Measurements from ENCODE around the gene NAALADL2.
A peak's percentile ranks its signal among the peaks of the same experiment; 100 is the strongest.

NAALADL2 gene

DNA sequence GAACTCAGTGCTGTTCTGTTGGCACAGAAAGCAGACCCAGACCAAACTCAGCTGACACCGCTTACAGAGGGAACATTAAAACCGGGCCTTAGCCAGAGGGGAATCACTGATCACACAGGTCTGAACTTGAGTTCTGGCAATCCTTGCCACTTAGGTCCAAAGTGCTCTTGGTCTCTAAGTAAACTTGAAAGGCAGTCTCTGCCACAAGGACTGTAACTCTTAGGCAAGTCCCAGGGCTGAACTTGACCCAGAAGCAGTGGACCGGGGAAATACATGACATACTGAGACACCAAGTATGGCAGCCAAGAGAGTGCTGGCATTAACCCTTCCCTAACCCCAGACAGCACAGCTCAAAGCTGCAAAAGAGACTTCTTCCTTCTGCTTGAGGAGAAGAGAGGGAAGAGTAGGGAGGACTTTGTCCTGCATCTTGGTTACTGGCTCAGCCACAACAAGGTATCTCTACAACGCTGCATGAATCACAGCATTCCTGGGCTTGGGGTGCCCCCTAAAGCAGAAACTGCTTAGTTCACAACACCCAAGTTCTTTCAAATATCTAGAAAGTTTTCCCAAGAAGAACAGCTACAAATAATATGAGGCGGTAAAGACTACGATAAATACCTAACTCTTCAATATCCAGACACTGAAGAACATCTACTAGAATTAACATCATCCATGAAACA is 32.5 kb downstream of the NAALADL2 start:
- DNase-seq = peak; percentile 33

DNA sequence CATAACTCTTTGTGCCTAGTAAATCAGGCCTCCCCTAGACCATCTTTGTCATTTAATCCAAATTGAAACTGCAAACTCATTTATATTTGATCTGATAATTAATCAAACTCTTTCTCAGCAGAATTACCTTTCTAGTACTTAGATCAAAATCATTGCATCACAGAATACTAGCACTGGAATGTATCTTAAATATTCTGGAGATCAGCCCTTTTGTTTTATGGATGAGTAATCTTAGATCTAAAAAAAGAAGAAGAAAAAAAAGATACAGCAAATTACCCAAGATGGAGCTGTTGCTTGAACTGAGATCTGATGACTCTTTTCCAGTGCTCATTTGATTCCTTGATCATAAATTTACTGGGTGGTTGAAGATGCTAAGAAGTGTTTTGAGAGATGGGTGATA is 47.9 kb downstream of the NAALADL2 start:
- DNase-seq = peak; percentile 9

DNA sequence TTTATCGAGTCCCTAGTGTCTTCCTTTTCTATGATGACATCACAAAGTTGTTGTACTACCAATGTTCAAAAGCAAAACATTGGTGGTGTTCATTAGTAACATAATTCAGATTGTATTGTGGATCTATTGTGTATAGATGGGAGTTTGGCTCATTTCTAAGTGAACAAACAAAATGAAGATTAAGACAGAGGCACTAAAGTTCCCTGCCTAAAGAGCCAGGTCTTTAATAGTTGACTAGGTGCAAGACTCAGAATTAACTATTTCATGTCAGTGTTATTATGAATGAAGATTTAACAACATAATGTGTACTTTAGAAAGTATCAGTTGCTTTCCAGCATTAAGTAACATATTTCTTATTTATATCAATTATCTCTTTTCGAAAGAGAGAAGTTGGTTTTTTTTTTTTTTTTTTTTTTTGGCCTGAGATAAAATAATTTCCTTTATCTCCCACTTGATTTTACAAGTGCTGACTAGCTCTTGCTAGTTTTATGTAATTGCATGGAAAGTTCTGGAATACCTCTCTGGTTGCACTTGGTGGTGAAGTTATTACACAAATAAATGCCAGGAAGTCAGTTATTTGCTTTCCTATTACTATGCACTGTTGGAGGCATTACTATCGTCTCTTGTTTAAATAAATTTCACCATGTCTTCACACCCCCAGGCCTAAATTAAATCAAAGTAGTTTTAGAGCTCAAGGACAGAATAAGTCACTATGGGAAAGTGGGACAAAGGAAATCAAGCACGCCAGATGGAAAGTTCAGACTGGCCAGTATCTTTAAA is 48.7 kb downstream of the NAALADL2 start:
- no peak for DNase-seq

DNA sequence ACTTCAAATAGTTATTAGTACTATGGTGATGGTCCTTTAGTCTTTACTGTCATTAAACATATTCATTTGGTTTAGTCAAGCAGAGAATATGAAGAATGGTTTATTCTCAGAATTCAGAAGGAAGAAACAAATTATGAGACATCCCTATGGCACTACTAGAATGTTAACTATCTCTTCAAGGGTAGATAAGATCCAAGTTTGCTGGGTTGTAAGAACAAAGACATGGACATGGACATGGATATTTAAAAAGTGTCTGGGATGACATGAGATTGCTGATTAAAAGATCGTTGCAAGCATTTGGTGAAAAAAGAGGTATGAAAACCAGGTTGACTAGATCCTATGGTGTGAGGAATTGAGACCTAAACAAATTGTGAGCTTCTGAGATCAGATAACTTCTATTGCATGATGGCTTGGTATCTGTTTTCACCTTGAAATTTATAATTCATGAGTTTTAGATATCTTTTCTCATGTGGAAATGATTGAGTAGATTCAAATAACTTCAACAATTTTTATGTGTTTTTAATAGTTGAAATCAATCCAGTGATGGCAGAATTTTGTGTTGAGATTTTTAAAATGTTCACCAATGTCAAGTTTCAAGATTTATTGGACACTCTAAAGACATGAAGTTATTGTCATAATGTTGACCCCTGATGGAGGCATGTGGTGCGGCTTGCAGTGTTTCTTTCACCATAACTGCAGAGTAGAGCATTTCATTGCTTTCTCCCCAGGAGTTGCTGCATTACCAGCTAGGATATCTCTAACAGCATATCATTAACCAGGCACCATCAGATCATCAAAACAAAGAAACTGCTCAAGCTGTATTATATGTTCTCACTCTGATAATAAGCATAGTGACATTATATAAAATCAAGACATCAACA is 72.6 kb downstream of the NAALADL2 start:
- peak; percentile 47 for DNase-seq

DNA sequence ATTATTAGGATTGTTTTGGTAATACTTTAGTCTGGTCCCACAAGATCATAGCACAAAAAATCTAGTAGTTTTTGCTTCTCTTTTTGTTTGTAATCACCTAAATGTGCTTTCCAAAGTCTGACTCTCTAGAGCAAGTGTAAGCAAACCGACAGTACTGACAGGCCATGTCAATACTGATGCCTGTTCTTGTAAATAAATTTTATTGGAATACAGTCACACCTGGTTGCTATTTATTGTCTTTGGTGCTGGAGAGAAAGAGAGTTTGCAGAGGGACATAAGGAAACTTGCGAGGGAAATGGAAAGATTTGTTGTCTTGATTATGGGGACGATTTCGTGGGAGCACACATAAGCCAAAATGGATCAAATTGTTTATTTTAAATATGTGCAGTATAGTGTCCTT is 77.5 kb downstream of the NAALADL2 start:
- DNase-seq = no peak

DNA sequence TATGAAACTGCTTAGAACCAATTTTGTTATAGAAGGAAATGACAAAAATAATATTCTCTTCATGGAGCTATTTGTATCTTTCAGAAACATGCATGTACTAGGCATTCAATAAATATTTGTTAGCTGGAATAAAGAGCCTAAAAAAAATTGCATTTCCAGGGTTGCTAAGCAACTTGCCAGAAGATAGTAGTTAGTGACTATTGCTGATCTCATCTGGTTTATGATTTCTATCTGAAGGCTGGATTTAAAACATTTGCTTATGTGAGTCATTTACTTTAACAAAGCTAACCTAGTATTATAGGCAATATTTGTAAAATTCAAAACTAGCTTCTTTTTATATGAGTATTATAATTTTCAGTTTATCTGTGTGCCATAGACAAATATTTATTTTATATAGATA is 78.3 kb downstream of the NAALADL2 start:
- DNase-seq = peak; percentile 56

DNA sequence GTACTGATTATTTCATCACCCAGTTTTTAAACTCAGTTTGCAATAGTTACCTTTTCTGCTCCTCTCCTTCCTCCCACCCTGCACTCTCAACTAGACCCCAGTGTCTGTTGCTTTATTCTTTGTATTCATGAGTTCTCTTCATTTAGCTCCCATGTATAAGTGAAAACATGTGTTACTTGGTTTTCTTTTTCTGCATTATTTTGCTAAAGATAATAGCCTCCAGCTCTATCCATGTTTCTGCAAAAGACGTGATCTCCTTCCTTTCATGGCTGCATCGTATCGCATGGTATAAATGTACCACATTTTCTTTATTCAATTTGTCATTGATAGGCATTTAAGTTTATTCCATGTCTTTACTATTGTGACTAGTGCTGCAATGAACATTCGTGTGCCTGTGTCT is 79.0 kb downstream of the NAALADL2 start:
- DNase-seq = no peak

DNA sequence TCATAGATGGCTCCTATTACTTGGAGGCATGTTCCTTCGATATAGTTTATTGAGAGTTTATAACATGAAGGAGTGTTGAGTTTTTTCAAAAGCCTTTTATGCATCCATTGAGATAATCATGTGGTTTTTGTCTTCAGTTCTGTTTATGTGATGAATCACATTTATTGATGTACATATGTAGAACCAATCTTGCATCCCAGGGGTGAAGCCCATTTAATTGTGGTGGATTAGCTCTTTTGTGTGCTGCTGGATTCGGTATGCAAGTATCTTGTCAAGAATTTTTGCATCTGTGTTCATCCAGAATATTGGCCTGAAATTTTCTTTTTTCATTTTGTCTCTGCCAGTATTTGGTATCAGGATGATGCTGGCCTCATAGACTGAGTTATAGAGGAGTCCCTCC is 81.0 kb downstream of the NAALADL2 start:
- no peak for DNase-seq

DNA sequence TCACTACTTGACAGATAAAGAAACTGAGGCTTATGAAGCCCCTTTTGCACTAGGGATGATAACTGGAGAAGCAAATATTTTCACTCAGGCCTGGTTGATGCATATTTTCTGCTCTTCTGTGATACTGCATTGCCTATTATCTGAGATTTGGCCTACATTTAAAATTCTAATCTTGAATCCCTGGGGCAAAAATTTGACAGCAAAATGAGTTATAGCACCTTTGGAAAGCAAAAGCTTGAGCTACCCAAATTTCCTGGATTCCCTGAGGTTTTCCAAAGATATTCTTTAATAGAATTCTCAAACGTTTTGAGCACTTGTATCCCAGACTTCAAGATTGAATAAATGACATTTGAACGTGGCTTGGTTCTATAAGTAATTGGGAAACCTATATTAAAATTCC is 86.1 kb downstream of the NAALADL2 start:
- no peak for DNase-seq

DNA sequence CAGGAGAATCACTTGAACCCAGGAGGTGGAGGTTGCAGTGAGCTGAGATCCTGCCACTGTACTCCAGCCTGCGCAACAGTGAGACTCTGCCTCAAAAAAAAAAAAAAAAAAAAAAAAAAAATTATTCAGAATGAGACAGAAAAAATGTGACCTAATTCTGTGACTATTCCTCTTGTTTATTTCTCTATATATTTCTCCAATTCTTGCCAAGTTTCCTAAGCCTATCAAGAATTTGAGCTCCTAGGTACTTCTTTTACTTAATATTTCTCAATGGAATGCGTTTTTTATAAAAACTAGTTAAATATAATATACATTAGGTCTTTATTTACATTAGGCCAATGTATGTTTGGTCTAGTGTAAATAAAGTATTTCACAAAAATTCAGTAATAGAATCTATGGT is 86.8 kb downstream of the NAALADL2 start:
- DNase-seq = no peak

DNA sequence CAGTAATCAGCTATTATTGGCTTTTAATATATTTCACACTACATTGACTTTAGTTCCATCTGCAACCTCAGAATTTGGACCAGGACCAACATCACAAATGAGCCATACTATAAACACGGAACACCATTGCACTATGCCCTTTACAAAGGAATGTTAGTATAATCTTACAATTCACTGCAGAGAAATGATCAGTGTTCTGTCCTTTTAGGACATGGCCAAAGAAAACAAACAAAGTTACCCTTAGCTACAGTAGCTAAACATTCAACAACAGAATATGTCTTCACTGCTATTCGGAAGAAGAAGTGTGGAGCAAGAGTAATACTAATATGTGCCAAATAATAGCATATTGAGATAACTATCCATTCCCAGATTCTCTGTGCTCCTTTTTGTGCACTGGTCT is 90.4 kb downstream of the NAALADL2 start:
- DNase-seq = peak; percentile 90

DNA sequence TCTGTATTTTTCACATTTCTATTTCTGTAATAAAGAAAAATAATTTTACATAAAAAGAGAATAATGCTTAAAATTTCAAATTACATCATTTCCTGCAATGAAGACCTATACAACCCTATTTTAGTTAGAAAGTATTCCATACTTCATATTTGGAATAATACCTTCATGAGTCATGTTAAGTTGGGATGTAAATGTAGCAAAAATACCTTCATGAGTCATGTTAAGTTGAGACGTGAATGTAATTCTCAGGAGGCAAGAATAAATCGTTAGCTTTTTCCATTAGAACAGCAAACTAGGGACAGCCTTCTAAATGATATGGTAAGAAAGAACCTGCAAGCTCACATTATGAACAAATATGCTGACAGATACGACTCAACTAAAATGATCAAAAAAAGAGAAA is 91.9 kb downstream of the NAALADL2 start:
- DNase-seq = peak; percentile 85

DNA sequence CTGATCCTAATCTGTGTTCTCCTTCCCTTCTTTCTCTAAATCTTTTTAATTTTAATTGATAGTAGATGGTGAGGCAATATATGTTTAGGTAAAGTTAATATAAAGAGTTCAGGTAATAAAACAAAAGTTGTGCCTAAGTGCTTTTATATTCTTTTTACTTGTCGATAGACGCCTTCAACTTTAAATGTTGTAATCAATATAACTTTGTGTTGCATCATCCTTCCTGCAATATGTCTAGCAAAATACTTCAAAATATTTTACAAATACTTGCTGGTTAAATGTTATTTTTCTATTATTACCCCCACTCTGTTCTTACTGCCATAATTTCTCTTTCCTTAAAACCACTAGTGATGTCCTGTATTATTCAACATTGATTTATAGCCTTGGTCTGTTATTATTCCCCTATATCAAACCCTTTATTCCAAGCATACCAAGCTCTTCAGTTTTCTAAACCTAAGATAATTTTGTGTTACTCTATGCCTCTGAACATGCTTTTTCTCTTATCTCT is 92.4 kb downstream of the NAALADL2 start:
- peak; percentile 19 for DNase-seq

DNA sequence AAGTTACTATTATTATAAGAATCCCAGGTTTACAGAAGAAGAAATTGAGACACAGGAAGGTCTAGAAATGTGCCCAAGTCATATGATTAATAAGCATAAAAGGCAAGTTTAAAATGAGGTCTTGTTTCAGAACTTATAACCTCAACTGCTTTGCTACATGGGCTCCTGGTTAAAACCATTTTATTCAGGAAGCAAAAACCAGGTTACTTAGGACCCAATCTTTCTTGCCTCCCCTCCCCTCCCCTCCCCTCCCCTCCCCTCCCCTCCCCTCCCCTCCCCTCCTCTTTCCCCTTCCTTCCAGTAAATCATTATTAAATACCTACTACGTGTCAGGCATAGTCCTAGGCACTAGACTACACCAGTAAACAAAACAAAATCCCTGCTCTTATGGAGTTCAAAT is 93.9 kb downstream of the NAALADL2 start:
- DNase-seq = no peak

DNA sequence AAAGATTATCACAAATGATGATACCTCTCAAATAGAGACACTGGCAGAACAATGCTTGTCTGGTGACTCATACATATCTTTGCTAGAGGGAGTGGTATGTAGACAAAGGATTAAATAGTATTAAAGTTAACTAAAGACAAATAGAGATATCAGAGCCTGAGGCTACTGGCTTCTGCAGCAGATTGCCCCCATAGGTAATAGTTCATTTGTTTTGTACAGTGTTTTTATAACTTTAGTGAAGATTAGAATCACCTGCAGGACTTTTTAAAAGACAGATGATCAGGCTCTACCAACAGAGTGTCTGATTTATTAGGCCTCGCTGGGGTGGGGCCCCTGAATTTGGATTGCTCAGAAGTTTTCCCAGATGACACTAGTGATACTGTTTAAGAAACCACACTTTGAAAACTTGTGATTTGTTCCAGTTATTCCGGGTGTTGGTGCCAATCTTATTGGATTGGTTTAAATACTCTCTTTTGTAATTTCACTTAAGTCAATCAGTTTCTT is 96.4 kb downstream of the NAALADL2 start:
- DNase-seq = peak; percentile 60

DNA sequence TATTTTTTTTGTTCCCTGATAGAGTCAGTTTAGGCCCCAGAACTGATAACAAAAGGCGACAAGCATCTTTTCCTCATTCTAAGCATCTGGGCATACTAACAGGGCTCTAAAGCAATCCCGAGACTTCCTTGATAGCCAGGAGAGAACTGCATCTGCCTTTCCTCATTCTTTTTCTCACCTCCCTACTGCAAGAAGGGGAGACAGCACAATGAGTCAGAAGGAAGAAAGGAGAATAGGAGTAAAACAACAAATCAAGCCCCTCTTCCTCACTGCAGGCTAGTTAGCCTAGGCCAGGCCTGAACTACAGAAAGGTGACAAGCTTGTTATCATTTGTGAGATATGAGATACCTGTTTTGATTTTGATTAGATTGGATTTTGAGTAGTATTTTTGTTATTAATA is 97.9 kb downstream of the NAALADL2 start:
- peak; percentile 26 for DNase-seq

DNA sequence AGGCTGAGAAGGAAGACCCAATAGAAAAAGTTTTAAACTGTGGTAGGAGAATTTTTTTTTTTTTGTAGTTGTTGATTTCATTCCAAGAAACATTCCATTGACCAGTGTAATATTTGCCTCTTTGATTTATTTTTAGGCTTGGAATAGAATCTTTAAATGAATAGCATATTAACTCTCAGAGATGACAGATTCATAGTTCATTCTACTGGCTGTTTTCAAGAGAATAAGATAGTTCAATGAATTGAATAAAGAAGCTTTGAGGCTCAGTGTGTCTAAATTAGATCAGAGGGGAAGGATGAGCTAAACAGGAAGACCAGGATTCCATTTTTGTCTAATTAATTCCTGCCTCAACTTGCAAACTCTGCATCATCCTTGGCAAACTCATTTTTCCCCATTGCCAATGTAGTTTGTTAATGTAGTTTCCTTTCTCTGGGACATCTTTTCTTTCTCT is 98.4 kb downstream of the NAALADL2 start:
- DNase-seq = peak; percentile 77

DNA sequence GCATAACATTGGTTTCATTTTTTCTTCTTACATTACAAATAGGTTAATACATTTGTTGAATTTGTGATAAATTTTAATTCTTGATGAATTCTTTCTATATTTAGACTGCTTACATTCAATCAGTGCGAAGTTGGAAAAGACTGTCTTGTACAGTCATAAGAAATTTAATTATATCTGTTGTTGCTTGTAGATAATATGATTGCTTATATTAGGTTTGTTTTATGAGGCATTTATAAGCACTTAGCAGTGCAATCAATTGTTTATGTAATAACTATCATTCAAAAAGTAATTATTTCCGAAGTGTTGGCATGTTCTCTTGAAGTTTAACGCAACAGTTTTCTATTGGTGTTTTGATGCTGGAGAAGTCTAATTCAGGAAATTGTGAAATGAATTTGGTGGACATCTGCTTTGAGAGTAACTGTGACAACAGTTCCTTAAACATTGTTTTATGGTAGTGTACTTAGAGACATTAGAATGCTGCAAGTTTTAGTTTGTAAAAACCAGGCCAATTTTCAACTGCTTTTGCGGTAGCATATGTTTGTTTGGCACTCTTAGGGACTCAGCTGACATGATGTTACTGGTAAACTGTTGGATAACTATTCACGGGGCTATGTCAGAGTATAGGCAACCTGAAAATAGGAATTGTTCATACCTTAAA is 99.7 kb downstream of the NAALADL2 start:
- no peak for DNase-seq

DNA sequence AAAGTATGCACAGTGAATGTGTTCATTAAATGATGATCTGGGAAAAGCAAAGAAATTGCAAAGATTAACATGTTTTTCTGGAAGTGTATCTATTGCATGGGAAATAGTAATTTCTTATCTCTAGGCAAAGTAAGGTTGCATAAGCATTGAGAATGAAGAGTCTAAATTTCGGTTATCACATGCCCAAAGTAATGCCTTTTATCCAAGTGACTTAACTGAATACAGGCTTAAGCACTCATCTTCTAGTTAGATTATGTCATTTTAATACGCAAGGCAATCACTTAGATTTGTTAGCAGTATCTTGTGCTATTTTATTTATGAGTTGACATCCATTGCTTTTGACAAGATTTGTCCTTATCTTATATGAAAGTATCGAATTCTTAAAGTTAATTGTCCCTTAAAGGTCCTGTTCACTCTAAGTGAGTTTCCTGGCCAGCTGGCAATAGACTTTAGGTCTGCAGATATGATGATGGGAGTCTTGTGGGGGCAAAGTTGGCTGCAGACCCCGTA is 100.5 kb downstream of the NAALADL2 start:
- no peak for DNase-seq

DNA sequence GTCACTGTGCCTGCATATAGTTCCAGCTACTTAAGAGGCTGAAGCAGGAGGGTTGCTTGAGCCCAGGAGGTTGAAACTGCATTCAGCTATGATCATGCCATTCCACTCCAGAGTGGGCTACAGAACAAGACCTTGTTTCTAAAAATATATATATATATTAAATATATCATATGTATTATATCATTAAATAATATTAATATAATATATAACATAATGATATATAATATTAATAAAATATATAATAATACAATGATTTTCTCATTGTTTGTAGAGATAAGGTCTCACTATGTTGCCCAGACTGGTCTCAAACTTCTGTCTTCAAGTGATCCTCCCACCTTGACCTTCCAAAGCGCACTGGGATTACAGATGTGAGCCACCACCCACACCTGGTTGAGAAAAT is 101.8 kb downstream of the NAALADL2 start:
- no peak for DNase-seq

DNA sequence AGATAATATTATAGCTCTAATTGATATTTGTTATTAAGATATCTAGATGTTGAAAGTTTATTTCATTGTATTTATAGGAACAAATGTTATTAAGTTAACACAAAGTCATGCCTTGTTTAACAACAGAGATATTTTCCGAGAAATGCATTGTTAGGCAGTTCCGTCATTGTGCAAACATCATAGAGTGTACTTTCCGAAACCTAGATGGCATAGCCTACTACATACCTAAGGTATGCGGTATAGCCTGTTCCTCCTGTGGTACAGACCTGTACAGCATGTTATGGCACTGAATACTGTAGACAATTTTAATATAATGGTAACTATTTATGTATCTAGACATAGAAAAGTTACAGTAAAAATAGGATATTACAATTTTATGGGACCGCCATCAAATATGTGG is 114.3 kb downstream of the NAALADL2 start:
- DNase-seq = no peak

DNA sequence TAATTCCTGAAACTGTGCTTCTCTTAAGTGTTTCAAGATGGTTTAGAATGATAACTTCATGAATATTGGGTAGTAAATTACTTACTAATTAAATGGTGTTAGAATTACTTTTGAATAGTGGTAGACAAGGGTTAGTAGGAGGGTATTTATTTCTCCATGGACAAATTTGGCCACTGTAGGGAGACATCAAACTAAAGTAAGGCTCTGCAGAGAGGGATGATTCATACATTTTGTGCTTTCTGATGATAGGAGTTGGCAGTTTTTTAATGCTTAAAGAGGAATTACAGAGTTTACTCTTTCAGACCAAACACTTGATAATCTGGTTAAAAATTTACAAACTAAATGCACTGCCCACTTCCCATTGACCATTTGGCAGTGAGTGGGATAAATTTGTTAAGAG is 127.6 kb downstream of the NAALADL2 start:
- peak; percentile 37 for DNase-seq

Measured in fibroblast of skin of scalp (primary cell).